NCI-H1105 (cell line): ENCODE results near the gene ATG4C.
"Not testable (repeated sequence)": the region's sequence is repeated elsewhere in the genome, so short reads cannot be mapped to it uniquely, and the experiment has no call there.

ENCODE experiments used
- DNase-seq: peaks from one replicate; lab custom pipeline; 2025; lab: John Stamatoyannopoulos, UW

The ATG4C gene

GRCh38 chr1:62774971-62775595, 8.8 kb upstream of the ATG4C start:
- no peak for DNase-seq

- DNase-seq, result no peak
Observed at GRCh38 chr1:62778208-62778607, 5.7 kb upstream of the ATG4C start.

- no peak for DNase-seq
Observed at GRCh38 chr1:62781841-62782543, 1.9 kb upstream of the ATG4C start.

GRCh38 chr1:62782544-62783212, 1.3 kb upstream of the ATG4C start:
- DNase-seq, result not testable (repeated sequence)

- DNase-seq, result no peak
Observed at GRCh38 chr1:62784509-62785365, 805 bp downstream of the ATG4C start.

- DNase-seq, result no peak
Observed at GRCh38 chr1:62790716-62791115, 6.8 kb downstream of the ATG4C start.

GRCh38 chr1:62794053-62794452, 10.1 kb downstream of the ATG4C start:
- no peak for DNase-seq

- DNase-seq, result no peak
Observed at GRCh38 chr1:62796221-62796620, 12.3 kb downstream of the ATG4C start.

- no peak for DNase-seq
Observed at GRCh38 chr1:62799688-62800087, 15.8 kb downstream of the ATG4C start.

- DNase-seq, result no peak
Observed at GRCh38 chr1:62800281-62800680, 16.3 kb downstream of the ATG4C start.

- no peak for DNase-seq
Observed at GRCh38 chr1:62800825-62801306, 16.9 kb downstream of the ATG4C start.

GRCh38 chr1:62809788-62810187, 25.9 kb downstream of the ATG4C start:
- no peak for DNase-seq

- DNase-seq, result no peak
Observed at GRCh38 chr1:62810420-62811274, 26.7 kb downstream of the ATG4C start.

GRCh38 chr1:62823556-62823955, 39.6 kb downstream of the ATG4C start:
- DNase-seq, result no peak

- no peak for DNase-seq
Observed at GRCh38 chr1:62826901-62827300, 43.0 kb downstream of the ATG4C start.

- DNase-seq, result not testable (repeated sequence)
Observed at GRCh38 chr1:62827786-62828185, 43.9 kb downstream of the ATG4C start.

GRCh38 chr1:62832276-62832675, 48.3 kb downstream of the ATG4C start:
- no peak for DNase-seq

GRCh38 chr1:62833529-62833928, 49.6 kb downstream of the ATG4C start:
- no peak for DNase-seq

- DNase-seq, result no peak
Observed at GRCh38 chr1:62834400-62834961, 50.5 kb downstream of the ATG4C start.

- no peak for DNase-seq
Observed at GRCh38 chr1:62836856-62837540, 53.1 kb downstream of the ATG4C start.
